Esophagus muscularis mucosa (tissue), 4 donors: ENCODE measurements around the gene FAM184B.
"Not testable (repeated sequence)": the region's sequence is repeated elsewhere in the genome, so short reads cannot be mapped to it uniquely, and the experiment has no call there.

Source experiments
- EP300 ChIP-seq: sonication (generic); formaldehyde crosslinking; IDR thresholded peaks from one replicate; pipeline ENCODE4 v1.6.1; 2017; ENCODE audit warnings: antibody characterized with exemption
- POLR2A ChIP-seq: fragments of 450-650 bp; IDR thresholded peaks from one replicate; pipeline ENCODE4 v1.6.1; 2017; ENCODE audit warnings: antibody characterized with exemption, moderate library complexity, mild to moderate bottlenecking, low read depth
- POLR2AphosphoS5 ChIP-seq, 2 donors: sonication (generic); formaldehyde crosslinking; IDR thresholded peaks; one replicate each; pipeline ENCODE4 v1.6.1; 2017; ENCODE audit warnings: antibody characterized with exemption in 2 of 2
- TF ChIP-seq, protein P1 (sequence below), 3 experiments: fragments of 200-600 bp in 2 of 3; fragments of 450-650 bp in 1 of 3; sonication (generic) in 2 of 3; IDR thresholded peaks; one replicate each; pipeline ENCODE4 v1.5.1; 2017 to 2019; ENCODE audit warnings: antibody characterized with exemption in 3 of 3, mild to moderate bottlenecking in 2 of 3, moderate library complexity in 1 of 3

DNA sequence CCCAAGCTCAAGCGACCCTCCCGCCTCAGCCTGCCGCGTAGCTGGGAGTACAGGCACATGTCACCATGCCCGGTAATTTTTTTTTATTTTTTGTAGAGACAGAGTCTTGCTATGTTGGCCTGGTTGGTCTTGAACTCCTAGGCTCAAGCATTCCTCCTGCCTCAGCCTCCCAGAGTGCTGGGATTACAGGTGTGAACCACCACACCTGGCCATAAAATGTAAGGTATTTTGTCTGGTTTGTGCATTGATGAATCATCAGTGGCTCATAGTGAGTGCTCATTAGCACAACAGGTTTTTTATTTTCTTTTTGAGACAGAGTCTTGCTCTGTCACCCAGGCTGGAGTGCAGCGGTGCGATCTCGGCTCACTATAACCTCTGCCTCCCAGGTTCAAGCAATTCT, 122.2 kb downstream of the FAM184B start:
- TF ChIP-seq, protein P1, sequence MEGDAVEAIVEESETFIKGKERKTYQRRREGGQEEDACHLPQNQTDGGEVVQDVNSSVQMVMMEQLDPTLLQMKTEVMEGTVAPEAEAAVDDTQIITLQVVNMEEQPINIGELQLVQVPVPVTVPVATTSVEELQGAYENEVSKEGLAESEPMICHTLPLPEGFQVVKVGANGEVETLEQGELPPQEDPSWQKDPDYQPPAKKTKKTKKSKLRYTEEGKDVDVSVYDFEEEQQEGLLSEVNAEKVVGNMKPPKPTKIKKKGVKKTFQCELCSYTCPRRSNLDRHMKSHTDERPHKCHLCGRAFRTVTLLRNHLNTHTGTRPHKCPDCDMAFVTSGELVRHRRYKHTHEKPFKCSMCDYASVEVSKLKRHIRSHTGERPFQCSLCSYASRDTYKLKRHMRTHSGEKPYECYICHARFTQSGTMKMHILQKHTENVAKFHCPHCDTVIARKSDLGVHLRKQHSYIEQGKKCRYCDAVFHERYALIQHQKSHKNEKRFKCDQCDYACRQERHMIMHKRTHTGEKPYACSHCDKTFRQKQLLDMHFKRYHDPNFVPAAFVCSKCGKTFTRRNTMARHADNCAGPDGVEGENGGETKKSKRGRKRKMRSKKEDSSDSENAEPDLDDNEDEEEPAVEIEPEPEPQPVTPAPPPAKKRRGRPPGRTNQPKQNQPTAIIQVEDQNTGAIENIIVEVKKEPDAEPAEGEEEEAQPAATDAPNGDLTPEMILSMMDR (IDR thresholded peaks at IDR 0.05), result not testable (repeated sequence)
- not testable (repeated sequence) for TF ChIP-seq POLR2A; POLR2AphosphoS5 (IDR thresholded peaks at IDR 0.05); EP300
